SK-N-MC (cell line): ENCODE results near the gene SNX3.

ENCODE experiments used
- EZH2 ChIP-seq: fragments of 200-600 bp; sonication (generic); IDR thresholded peaks from one replicate; pipeline ENCODE4 v1.6.1; 2017; ENCODE audit warnings: antibody characterized with exemption
- FOXP2 ChIP-seq: optimal IDR thresholded peaks from 2 replicates; pipeline ENCODE3; 2011; ENCODE audit warnings: mild to moderate bottlenecking, moderate library complexity; ENCODE audit not compliant: insufficient read depth; ENCODE audit errors: extremely low read length, control extremely low read depth
- POLR2AphosphoS5 ChIP-seq: IDR thresholded peaks from 2 replicates; pipeline ENCODE4 v1.6.1; 2012; ENCODE audit warnings: mild to moderate bottlenecking, low read depth, low read length, borderline replicate concordance

- TF ChIP-seq POLR2AphosphoS5 (no peak), EZH2 (no peak), FOXP2 (no peak)
Measured at GRCh38 chr6:108287373-108287772, 26.5 kb upstream of the SNX3 start.
